WTC11 (cell line): ENCODE results near the gene SLC44A3. TPM values are rescaled to one million over a fixed set of nuclear protein-coding genes. Genes with fewer than 3 reads are reported as not detected.

Experiments
- ATAC-seq: fragments of 200-7000 bp; cut with Tn5 transposase; 2 replicates; pipeline ENCODE4 v1.10.0; 2021; ENCODE audit warnings: mild to moderate bottlenecking, moderate library complexity
- CTCF ChIA-PET: fragments of 300-600 bp; sonication (Branson Sonifier 250); formaldehyde crosslinking; loops from one replicate; lab custom pipeline; 2021; ENCODE audit warnings: antibody characterized with exemption; lab: Charles Lee
- POLR2A ChIA-PET: fragments of 350-600 bp; sonication (Branson Sonifier 250); formaldehyde crosslinking; loops from one replicate; lab custom pipeline; 2021; ENCODE audit warnings: antibody characterized with exemption; lab: Charles Lee
- DNase-seq: peaks from one replicate; pipeline ENCODE4 v3.0.0; 2021; ENCODE audit warnings: low spot score
- H3K27ac Mint-ChIP-seq: 2 replicates; pipeline ENCODE4 v1.8.0; 2021; ENCODE audit warnings: mixed read lengths
- H3K27me3 Mint-ChIP-seq: 2 replicates; pipeline ENCODE4 v1.8.0; 2021; ENCODE audit warnings: low read depth, mild to moderate bottlenecking, moderate library complexity, mixed read lengths
- H3K36me3 Mint-ChIP-seq: 2 replicates; pipeline ENCODE4 v1.8.0; 2021; ENCODE audit warnings: mixed read lengths
- H3K4me1 Mint-ChIP-seq: 2 replicates; pipeline ENCODE4 v1.8.0; 2022; ENCODE audit warnings: mixed read lengths
- H3K4me3 Mint-ChIP-seq: 2 replicates; pipeline ENCODE4 v1.8.0; 2021; ENCODE audit warnings: mild to moderate bottlenecking, moderate library complexity, mixed read lengths
- H3K9me3 Mint-ChIP-seq: 2 replicates; pipeline ENCODE4 v1.8.0; 2021; ENCODE audit warnings: mixed read lengths
- ATF1 ChIP-seq: sonication (generic); formaldehyde crosslinking; IDR thresholded peaks from 2 replicates; pipeline ENCODE4 v1.8.1; 2023; ENCODE audit warnings: mild to moderate bottlenecking, moderate library complexity, missing genetic modification reagents
- FOXK1 ChIP-seq: sonication (generic); formaldehyde crosslinking; IDR thresholded peaks from 2 replicates; pipeline ENCODE4 v1.8.0; 2022; ENCODE audit warnings: mild to moderate bottlenecking, moderate library complexity, missing genetic modification reagents
- FOXP1 ChIP-seq: sonication (generic); formaldehyde crosslinking; IDR thresholded peaks from 2 replicates; pipeline ENCODE4 v1.8.0; 2022; ENCODE audit warnings: missing genetic modification reagents, mild to moderate bottlenecking, moderate library complexity, borderline replicate concordance
- HMGA2 ChIP-seq: fragments of 250-450 bp; sonication (Bioruptor Pico); IDR thresholded peaks from 2 replicates; pipeline ENCODE4 v1.4.0; 2021; ENCODE audit warnings: mild to moderate bottlenecking, moderate library complexity
- HMGXB4 ChIP-seq: sonication (generic); formaldehyde crosslinking; IDR thresholded peaks from 2 replicates; pipeline ENCODE4 v1.8.1; 2023; ENCODE audit warnings: mild to moderate bottlenecking, moderate library complexity, missing genetic modification reagents
- IRF1 ChIP-seq: sonication (generic); formaldehyde crosslinking; IDR thresholded peaks from 2 replicates; pipeline ENCODE4 v1.8.0; 2023; ENCODE audit warnings: missing genetic modification reagents
- IRF2 ChIP-seq: sonication (generic); formaldehyde crosslinking; IDR thresholded peaks from 2 replicates; pipeline ENCODE4 v1.8.0; 2022; ENCODE audit warnings: low read depth, missing genetic modification reagents, borderline replicate concordance
- MAX ChIP-seq: sonication (generic); formaldehyde crosslinking; IDR thresholded peaks from 2 replicates; pipeline ENCODE4 v1.8.0; 2022; ENCODE audit warnings: mild to moderate bottlenecking, missing genetic modification reagents
- MYBL2 ChIP-seq: sonication (generic); formaldehyde crosslinking; IDR thresholded peaks from 2 replicates; pipeline ENCODE4 v1.8.1; 2023; ENCODE audit warnings: mild to moderate bottlenecking, moderate library complexity, missing genetic modification reagents
- PRRX2 ChIP-seq: fragments of 250-450 bp; sonication (Bioruptor Pico); IDR thresholded peaks from 2 replicates; pipeline ENCODE4 v1.8.0; 2021; ENCODE audit warnings: mild to moderate bottlenecking
- RORB ChIP-seq: fragments of 250-450 bp; sonication (Bioruptor Pico); IDR thresholded peaks from 2 replicates; pipeline ENCODE4 v1.9.0; 2021; ENCODE audit warnings: mild to moderate bottlenecking
- SMAD4 ChIP-seq: sonication (generic); formaldehyde crosslinking; IDR thresholded peaks from 2 replicates; pipeline ENCODE4 v1.8.0; 2022; ENCODE audit warnings: mild to moderate bottlenecking, missing genetic modification reagents
- ZNF671 ChIP-seq: fragments of 250-450 bp; sonication (Bioruptor Pico); IDR thresholded peaks from 2 replicates; pipeline ENCODE4 v1.8.0; 2021; ENCODE audit warnings: mild to moderate bottlenecking
- total RNA-seq: library from RNA; stranded (reverse); gene quantifications from 3 replicates; pipeline ENCODE4 v1.2.3, GENCODE V29; 2021
- TF ChIP-seq, protein P1 (sequence below): fragments of 250-450 bp; sonication (Bioruptor Pico); conservative IDR thresholded peaks from 2 replicates; pipeline ENCODE4 v1.9.0; 2021; ENCODE audit warnings: mild to moderate bottlenecking
- TF ChIP-seq, protein P2 (sequence below): sonication (generic); formaldehyde crosslinking; IDR thresholded peaks from 2 replicates; pipeline ENCODE4 v1.8.1; 2022; ENCODE audit warnings: low read depth, missing genetic modification reagents, borderline replicate concordance
- TF ChIP-seq, protein P3 (sequence below): sonication (generic); formaldehyde crosslinking; IDR thresholded peaks from 2 replicates; pipeline ENCODE4 v1.8.0; 2023; ENCODE audit warnings: missing genetic modification reagents, mild to moderate bottlenecking, borderline replicate concordance
- TF ChIP-seq, protein P4 (sequence below): sonication (generic); formaldehyde crosslinking; IDR thresholded peaks from 2 replicates; pipeline ENCODE4 v1.8.1; 2022; ENCODE audit warnings: missing genetic modification reagents, borderline replicate concordance
- TF ChIP-seq, protein P5 (sequence below): sonication (generic); formaldehyde crosslinking; conservative IDR thresholded peaks from 2 replicates; pipeline ENCODE4 v1.8.1; 2022; ENCODE audit warnings: mild to moderate bottlenecking, missing genetic modification reagents
- TF ChIP-seq, protein P6 (sequence below): fragments of 250-450 bp; sonication (Bioruptor Pico); IDR thresholded peaks from 2 replicates; pipeline ENCODE4 v1.9.0; 2021; ENCODE audit warnings: mild to moderate bottlenecking, borderline replicate concordance

The SLC44A3 gene
- total RNA-seq, 1 experiment from 2014 or later = 4.7 TPM

DNA sequence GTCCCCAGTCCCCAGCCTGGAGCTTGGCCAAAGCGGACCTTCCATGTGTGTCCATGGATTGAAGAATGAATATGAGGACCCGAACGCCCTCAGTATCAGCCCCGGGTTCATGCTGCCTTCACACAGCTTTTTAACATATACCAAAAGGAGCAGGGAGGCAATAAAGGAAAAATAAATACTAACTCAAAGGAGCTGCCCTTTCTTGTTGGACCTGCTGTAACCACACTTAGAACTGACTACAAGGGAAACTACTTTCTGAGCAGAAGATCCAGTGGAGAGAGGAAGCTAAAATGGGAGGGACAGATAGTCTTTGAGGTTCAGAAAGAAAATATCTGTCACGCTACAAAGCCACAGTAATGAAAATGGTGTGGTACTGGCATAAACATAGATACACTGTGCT lies 58.2 kb downstream of the SLC44A3 start:
- ChIA-PET CTCF (no interaction called here), POLR2A (no interaction called here)
- Mint-ChIP-seq H3K4me3 (no peak overlapping the region), H3K27ac (no peak overlapping the region), H3K9me3 (peaks cover 3% of the 10 kb centered on the region; the same call in 1 of the 2 replicates), H3K36me3 (no peaks in the 10 kb centered on the region), H3K4me1 (peaks cover 9% of the 10 kb centered on the region), H3K27me3 (peaks cover 7% of the 10 kb centered on the region)
- ATAC-seq = no peak
- TF ChIP-seq HMGA2 (no peak), SMAD4 (no peak), ATF1 (CRISPR knock-in tag) (no peak), PRRX2 (CRISPR knock-in tag) (no peak), IRF1 (CRISPR knock-in tag) (no peak), FOXK1 (CRISPR knock-in tag) (no peak), MAX (CRISPR knock-in tag) (no peak), FOXP1 (CRISPR knock-in tag) (no peak), RORB (CRISPR knock-in tag) (no peak), IRF2 (CRISPR knock-in tag) (no peak), MYBL2 (CRISPR knock-in tag) (no peak), ZNF671 (CRISPR knock-in tag) (no peak), HMGXB4 (CRISPR knock-in tag) (no peak)
- TF ChIP-seq, protein P1, sequence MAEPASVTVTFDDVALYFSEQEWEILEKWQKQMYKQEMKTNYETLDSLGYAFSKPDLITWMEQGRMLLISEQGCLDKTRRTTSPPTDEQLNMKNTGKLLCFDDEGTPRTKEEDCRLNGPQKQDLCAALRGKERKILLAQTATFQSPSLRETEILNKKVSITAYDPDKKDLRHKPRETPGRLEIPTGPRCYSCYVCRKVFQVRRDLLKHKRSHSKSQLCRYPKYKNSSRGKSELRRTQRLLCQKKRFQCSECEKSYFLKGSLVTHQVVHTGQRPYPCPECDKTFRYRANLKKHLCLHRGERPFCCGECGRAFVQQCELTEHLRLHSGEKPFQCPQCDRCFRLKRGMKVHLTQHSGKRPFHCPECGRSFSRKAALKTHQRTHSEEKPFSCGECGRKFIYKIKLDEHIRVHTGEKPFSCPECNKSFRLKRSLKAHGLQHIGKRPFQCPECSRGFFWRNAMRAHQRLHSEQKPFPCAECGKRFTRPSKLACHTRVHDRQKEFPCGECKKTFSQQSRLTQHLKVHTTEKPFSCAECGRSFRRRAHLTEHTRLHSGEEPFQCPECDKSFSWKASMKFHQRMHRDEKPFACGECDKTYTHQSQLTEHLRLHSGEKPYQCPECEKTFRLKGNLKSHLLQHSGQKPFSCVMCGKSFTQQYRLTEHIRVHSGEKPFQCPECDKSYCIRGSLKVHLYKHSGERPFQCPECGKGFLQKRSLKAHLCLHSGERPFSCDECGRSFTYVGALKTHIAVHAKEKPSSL (CRISPR knock-in tag) = no peak
- TF ChIP-seq, protein P2, sequence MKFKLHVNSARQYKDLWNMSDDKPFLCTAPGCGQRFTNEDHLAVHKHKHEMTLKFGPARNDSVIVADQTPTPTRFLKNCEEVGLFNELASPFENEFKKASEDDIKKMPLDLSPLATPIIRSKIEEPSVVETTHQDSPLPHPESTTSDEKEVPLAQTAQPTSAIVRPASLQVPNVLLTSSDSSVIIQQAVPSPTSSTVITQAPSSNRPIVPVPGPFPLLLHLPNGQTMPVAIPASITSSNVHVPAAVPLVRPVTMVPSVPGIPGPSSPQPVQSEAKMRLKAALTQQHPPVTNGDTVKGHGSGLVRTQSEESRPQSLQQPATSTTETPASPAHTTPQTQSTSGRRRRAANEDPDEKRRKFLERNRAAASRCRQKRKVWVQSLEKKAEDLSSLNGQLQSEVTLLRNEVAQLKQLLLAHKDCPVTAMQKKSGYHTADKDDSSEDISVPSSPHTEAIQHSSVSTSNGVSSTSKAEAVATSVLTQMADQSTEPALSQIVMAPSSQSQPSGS (CRISPR knock-in tag) = no peak
- TF ChIP-seq, protein P3, sequence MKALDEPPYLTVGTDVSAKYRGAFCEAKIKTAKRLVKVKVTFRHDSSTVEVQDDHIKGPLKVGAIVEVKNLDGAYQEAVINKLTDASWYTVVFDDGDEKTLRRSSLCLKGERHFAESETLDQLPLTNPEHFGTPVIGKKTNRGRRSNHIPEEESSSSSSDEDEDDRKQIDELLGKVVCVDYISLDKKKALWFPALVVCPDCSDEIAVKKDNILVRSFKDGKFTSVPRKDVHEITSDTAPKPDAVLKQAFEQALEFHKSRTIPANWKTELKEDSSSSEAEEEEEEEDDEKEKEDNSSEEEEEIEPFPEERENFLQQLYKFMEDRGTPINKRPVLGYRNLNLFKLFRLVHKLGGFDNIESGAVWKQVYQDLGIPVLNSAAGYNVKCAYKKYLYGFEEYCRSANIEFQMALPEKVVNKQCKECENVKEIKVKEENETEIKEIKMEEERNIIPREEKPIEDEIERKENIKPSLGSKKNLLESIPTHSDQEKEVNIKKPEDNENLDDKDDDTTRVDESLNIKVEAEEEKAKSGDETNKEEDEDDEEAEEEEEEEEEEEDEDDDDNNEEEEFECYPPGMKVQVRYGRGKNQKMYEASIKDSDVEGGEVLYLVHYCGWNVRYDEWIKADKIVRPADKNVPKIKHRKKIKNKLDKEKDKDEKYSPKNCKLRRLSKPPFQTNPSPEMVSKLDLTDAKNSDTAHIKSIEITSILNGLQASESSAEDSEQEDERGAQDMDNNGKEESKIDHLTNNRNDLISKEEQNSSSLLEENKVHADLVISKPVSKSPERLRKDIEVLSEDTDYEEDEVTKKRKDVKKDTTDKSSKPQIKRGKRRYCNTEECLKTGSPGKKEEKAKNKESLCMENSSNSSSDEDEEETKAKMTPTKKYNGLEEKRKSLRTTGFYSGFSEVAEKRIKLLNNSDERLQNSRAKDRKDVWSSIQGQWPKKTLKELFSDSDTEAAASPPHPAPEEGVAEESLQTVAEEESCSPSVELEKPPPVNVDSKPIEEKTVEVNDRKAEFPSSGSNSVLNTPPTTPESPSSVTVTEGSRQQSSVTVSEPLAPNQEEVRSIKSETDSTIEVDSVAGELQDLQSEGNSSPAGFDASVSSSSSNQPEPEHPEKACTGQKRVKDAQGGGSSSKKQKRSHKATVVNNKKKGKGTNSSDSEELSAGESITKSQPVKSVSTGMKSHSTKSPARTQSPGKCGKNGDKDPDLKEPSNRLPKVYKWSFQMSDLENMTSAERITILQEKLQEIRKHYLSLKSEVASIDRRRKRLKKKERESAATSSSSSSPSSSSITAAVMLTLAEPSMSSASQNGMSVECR (CRISPR knock-in tag) = no peak
- TF ChIP-seq, protein P4, sequence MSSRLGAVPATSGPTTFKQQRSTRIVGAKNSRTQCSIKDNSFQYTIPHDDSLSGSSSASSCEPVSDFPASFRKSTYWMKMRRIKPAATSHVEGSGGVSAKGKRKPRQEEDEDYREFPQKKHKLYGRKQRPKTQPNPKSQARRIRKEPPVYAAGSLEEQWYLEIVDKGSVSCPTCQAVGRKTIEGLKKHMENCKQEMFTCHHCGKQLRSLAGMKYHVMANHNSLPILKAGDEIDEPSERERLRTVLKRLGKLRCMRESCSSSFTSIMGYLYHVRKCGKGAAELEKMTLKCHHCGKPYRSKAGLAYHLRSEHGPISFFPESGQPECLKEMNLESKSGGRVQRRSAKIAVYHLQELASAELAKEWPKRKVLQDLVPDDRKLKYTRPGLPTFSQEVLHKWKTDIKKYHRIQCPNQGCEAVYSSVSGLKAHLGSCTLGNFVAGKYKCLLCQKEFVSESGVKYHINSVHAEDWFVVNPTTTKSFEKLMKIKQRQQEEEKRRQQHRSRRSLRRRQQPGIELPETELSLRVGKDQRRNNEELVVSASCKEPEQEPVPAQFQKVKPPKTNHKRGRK (CRISPR knock-in tag) = no peak
- TF ChIP-seq, protein P5, sequence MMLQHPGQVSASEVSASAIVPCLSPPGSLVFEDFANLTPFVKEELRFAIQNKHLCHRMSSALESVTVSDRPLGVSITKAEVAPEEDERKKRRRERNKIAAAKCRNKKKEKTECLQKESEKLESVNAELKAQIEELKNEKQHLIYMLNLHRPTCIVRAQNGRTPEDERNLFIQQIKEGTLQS (CRISPR knock-in tag) = no peak
- TF ChIP-seq, protein P6, sequence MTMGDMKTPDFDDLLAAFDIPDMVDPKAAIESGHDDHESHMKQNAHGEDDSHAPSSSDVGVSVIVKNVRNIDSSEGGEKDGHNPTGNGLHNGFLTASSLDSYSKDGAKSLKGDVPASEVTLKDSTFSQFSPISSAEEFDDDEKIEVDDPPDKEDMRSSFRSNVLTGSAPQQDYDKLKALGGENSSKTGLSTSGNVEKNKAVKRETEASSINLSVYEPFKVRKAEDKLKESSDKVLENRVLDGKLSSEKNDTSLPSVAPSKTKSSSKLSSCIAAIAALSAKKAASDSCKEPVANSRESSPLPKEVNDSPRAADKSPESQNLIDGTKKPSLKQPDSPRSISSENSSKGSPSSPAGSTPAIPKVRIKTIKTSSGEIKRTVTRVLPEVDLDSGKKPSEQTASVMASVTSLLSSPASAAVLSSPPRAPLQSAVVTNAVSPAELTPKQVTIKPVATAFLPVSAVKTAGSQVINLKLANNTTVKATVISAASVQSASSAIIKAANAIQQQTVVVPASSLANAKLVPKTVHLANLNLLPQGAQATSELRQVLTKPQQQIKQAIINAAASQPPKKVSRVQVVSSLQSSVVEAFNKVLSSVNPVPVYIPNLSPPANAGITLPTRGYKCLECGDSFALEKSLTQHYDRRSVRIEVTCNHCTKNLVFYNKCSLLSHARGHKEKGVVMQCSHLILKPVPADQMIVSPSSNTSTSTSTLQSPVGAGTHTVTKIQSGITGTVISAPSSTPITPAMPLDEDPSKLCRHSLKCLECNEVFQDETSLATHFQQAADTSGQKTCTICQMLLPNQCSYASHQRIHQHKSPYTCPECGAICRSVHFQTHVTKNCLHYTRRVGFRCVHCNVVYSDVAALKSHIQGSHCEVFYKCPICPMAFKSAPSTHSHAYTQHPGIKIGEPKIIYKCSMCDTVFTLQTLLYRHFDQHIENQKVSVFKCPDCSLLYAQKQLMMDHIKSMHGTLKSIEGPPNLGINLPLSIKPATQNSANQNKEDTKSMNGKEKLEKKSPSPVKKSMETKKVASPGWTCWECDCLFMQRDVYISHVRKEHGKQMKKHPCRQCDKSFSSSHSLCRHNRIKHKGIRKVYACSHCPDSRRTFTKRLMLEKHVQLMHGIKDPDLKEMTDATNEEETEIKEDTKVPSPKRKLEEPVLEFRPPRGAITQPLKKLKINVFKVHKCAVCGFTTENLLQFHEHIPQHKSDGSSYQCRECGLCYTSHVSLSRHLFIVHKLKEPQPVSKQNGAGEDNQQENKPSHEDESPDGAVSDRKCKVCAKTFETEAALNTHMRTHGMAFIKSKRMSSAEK (CRISPR knock-in tag) = no peak
- TF ChIP-seq, all 79 proteins: peak for 0
- DNase-seq = no peak
